ENCODE measurements around the gene RPL5. TPM values are rescaled to one million over a fixed set of nuclear protein-coding genes. Genes with fewer than 3 reads are reported as not detected.

Gene RPL5
- total and polyA plus RNA-seq, 2 of the 8 experiments (the other 6 are each of a cell fraction or from before 2014, with no cell fraction given), result 1,506 to 2,034 TPM

- Histone ChIP-seq H3K4me2 (ENCODE audit: insufficient read depth in 1 of 2, low read depth in 2 of 2, low read length in 2 of 2) (no peak overlapping the region), H2BK12ac (ENCODE audit: low read depth, low read length) (no peak overlapping the region), H4K5ac (ENCODE audit: insufficient read length, low read depth, low read length) (no peak overlapping the region), H3K79me1 (ENCODE audit: low read depth, low read length) (no peaks in the 10 kb centered on the region), H2BK15ac (ENCODE audit: low read length) (no peak overlapping the region), H3K27me3 (replicated peaks in 1 of 4; ENCODE audit: control insufficient read depth in 3 of 4, extremely low read depth in 1 of 4, insufficient read depth in 3 of 4, low read length in 3 of 4) (no peaks in the 10 kb centered on the region), H3K27ac (ENCODE audit: low read depth, low read length) (no peak overlapping the region), H3K36me3 (ENCODE audit: control insufficient read depth in 2 of 4, insufficient read depth in 4 of 4, low read length in 3 of 4) (no peaks in the 10 kb centered on the region), H3K4ac (replicated peaks; ENCODE audit: insufficient read length, low read depth, low read length) (no peak overlapping the region), H4K8ac (ENCODE audit: extremely low read depth, insufficient read depth, low read length) (no peak overlapping the region), H3K79me2 (ENCODE audit: control insufficient read depth in 1 of 2, insufficient read depth in 2 of 2, low read length in 2 of 2) (no peaks in the 10 kb centered on the region), H3K23me2 (ENCODE audit: low read depth, low read length) (peaks cover 2% of the 10 kb centered on the region), H4K91ac (replicated peaks; ENCODE audit: insufficient read length, low read length) (no peak overlapping the region), H4K20me1 (replicated peaks in 1 of 2; ENCODE audit: control insufficient read depth in 1 of 2, insufficient read depth in 2 of 2, low read length in 2 of 2) (no peaks in the 10 kb centered on the region), H2AK5ac (ENCODE audit: low read depth, low read length) (no peak overlapping the region), H3K4me3 (ENCODE audit: extremely low read depth in 1 of 4, insufficient read depth in 2 of 4, low read depth in 3 of 4, low read length in 4 of 4) (no peak overlapping the region), H3K9ac (replicated peaks in 1 of 4; ENCODE audit: extremely low read depth in 1 of 4, low read depth in 3 of 4, low read length in 3 of 4) (no peak overlapping the region), H3K23ac (ENCODE audit: insufficient read length) (no peak overlapping the region), H3K4me1 (replicated peaks in 1 of 4; ENCODE audit: control insufficient read depth in 3 of 4, insufficient read depth in 4 of 4, low read length in 3 of 4) (peaks cover 0 to 9% (median 2%) of the 10 kb centered on the region in 4 experiments; a peak in 3 of 7 replicates), H2BK120ac (replicated peaks; ENCODE audit: low read depth, low read length) (no peak overlapping the region), H2AFZ (ENCODE audit: low read length) (no peak overlapping the region), H3K14ac (ENCODE audit: insufficient read length) (no peak overlapping the region), H2BK5ac (ENCODE audit: low read depth, low read length) (no peak overlapping the region), H3K18ac (ENCODE audit: extremely low read depth, low read length) (no peak overlapping the region), H3K56ac (replicated peaks; ENCODE audit: insufficient read length, low read depth, low read length) (no peak overlapping the region), H2BK20ac (ENCODE audit: low read length) (no peak overlapping the region), H3K9me3 (ENCODE audit: insufficient read depth in 2 of 2, low read depth in 1 of 2, low read length in 1 of 2) (no peaks in the 10 kb centered on the region)
- 95% methylated on average over 4 of the region's 4 CpGs; no CpG with 5 or more reads in 1 of the 2 experiments for WGBS, 2 experiments (ENCODE audit: extremely low coverage in 1 of 2, insufficient coverage in 1 of 2, insufficient read length in 1 of 2, insufficient replicate concordance in 2 of 2, low coverage in 1 of 2, low lambda C conversion rate in 2 of 2, missing lambda C conversion rate in 1 of 2)
- DNase-seq (ENCODE audit: low read depth in 1 of 2, low spot score in 2 of 2), result no peak
- no peak for FAIRE-seq
- CTCF ChIA-PET (ENCODE audit: partially characterized antibody), result interaction anchor here (1.5 kb wide), 1 partner anchor 27 kb away, joined by 3 read pairs; no protein-coding TSS in a partner anchor
- POLR2A ChIA-PET (ENCODE audit: partially characterized antibody), result interaction anchor here (2.3 kb wide), 1 partner anchor 10 kb away, joined by 5 read pairs; the partner anchor contains the start of gene EVI5
- TF ChIP-seq JUN (IDR thresholded peaks at IDR 0.05; ENCODE audit: low read depth, low read length) (no peak), GTF2F1 (IDR thresholded peaks at IDR 0.05; ENCODE audit: borderline replicate concordance, low read depth, low read length) (no peak), EGR1 (IDR thresholded peaks at IDR 0.05; ENCODE audit: borderline replicate concordance, low read depth, low read length) (no peak), CBX5 (IDR thresholded peaks at IDR 0.05; ENCODE audit: low read depth, low read length) (no peak), FOSL1 (IDR thresholded peaks at IDR 0.05; ENCODE audit: insufficient read depth, low read depth, low read length) (no peak), SUZ12 (IDR thresholded peaks at IDR 0.05; ENCODE audit: low read length) (no peak), SRF (IDR thresholded peaks at IDR 0.05; ENCODE audit: low read depth, low read length) (no peak), SAP30 (IDR thresholded peaks at IDR 0.05; ENCODE audit: insufficient read depth, insufficient replicate concordance, low read length) (no peak), RBBP5 (IDR thresholded peaks at IDR 0.05; ENCODE audit: borderline replicate concordance, low read depth, low read length) (no peak), RNF2 (IDR thresholded peaks at IDR 0.05; ENCODE audit: borderline replicate concordance, low read depth, low read length, missing control alignments, poor library complexity, severe bottlenecking) (no peak), TAF7 (optimal IDR thresholded peaks at IDR 0.05; ENCODE audit: borderline replicate concordance, low read depth, low read length) (no peak)
Measured at GRCh38 chr1:92795166-92795565, 36.7 kb upstream of the RPL5 start.
